Right ventricle myocardium superior (tissue), 1 donor: ENCODE measurements around the gene MCF2L. TPM values are rescaled to one million over a fixed set of nuclear protein-coding genes. Genes with fewer than 3 reads are reported as not detected.
A peak's percentile ranks its signal among the peaks of the same experiment; 100 is the strongest.

ENCODE experiments used
- ATAC-seq: fragments of 200-7000 bp; cut with Tn5 transposase; one replicate; pipeline ENCODE4 v1.9.1; 2020; ENCODE audit warnings: mild to moderate bottlenecking; ENCODE audit not compliant: poor library complexity
- DNase-seq: peaks from one replicate; pipeline ENCODE4 v3.0.0-alpha.2; 2020
- intact Hi-C: fragments of 100-400 bp; cut with DNase I; formaldehyde crosslinking; loops from one replicate; pipeline ENCODE4 v1.11.2; 2022
- total RNA-seq: library from RNA; stranded (reverse); fragmentation: NEBNext Ultra II Directional; extraction: Animal tissue kit (Norgen Biotek cat#: 25700); gene quantifications from one replicate; pipeline ENCODE4 v1.2.1, GENCODE V29; 2021
- donor health status: DM: no; HTN: yes; CAD: no; lungs with severe emphysema.

The MCF2L gene
- total RNA-seq, 1 donor from 2014 or later = 38.1 TPM

GRCh38 chr13:112942689-112943308 is 26.2 kb upstream of the MCF2L start:
- peak; percentile 98 for ATAC-seq
- intact Hi-C loops = loop anchor here (10.0 kb wide), 1 partner anchor 92 kb away; no protein-coding TSS in a partner anchor
- peak; percentile 99 for DNase-seq

GRCh38 chr13:112943309-112944125 is 25.5 kb upstream of the MCF2L start:
- intact Hi-C loops = loop anchor here (10.0 kb wide), 1 partner anchor 91 kb away; no protein-coding TSS in a partner anchor
- DNase-seq (peak; percentile 77), ATAC-seq (peak; percentile 73)

GRCh38 chr13:112947796-112948195 is 21.2 kb upstream of the MCF2L start:
- no peak for ATAC-seq
- no peak for DNase-seq
- intact Hi-C loops = loop anchor here (10.0 kb wide), 1 partner anchor 87 kb away; no protein-coding TSS in a partner anchor

- ATAC-seq (no peak), DNase-seq (no peak)
- intact Hi-C loops = no loop called here
Observed at GRCh38 chr13:112951674-112952371, 17.2 kb upstream of the MCF2L start.

- ATAC-seq = no peak
- intact Hi-C loops = no loop called here
Observed at GRCh38 chr13:112952759-112953551, 16.1 kb upstream of the MCF2L start.

GRCh38 chr13:112953591-112954487 is 15.2 kb upstream of the MCF2L start:
- no peak for DNase-seq
- ATAC-seq = no peak
- intact Hi-C loops = no loop called here

More at GRCh38 chr13:112952759-112953551, 16.1 kb upstream of the MCF2L start:
- DNase-seq = no peak

- DNase-seq = no peak
- intact Hi-C loops = no loop called here
Observed at GRCh38 chr13:112954488-112955270, 14.3 kb upstream of the MCF2L start.

GRCh38 chr13:112955271-112955937 is 13.6 kb upstream of the MCF2L start:
- DNase-seq (no peak), ATAC-seq (no peak)
- intact Hi-C loops = no loop called here

More at GRCh38 chr13:112954488-112955270, 14.3 kb upstream of the MCF2L start:
- ATAC-seq = no peak

- peak; percentile 24 for DNase-seq
Observed at GRCh38 chr13:112955956-112956355, 13.1 kb upstream of the MCF2L start.

GRCh38 chr13:112956571-112957294 is 12.3 kb upstream of the MCF2L start:
- intact Hi-C loops = no loop called here
- ATAC-seq = no peak
- DNase-seq = no peak

More at GRCh38 chr13:112955956-112956355, 13.1 kb upstream of the MCF2L start:
- ATAC-seq = no peak
- intact Hi-C loops = no loop called here

GRCh38 chr13:112957295-112957677 is 11.7 kb upstream of the MCF2L start:
- DNase-seq (peak; percentile 30), ATAC-seq (no peak)
- intact Hi-C loops = no loop called here

- ATAC-seq (peak; percentile 20), DNase-seq (peak; percentile 42)
- intact Hi-C loops = no loop called here
Observed at GRCh38 chr13:112958127-112958989, 10.7 kb upstream of the MCF2L start.

- DNase-seq (peak; percentile 45), ATAC-seq (peak; percentile 58)
- intact Hi-C loops = no loop called here
Observed at GRCh38 chr13:112959206-112959605, 9.8 kb upstream of the MCF2L start.

GRCh38 chr13:112959701-112960542 is 9.1 kb upstream of the MCF2L start:
- intact Hi-C loops = no loop called here
- peak; percentile 22 for DNase-seq
- no peak for ATAC-seq
